ENCODE data around the gene EXOSC7.

DNA sequence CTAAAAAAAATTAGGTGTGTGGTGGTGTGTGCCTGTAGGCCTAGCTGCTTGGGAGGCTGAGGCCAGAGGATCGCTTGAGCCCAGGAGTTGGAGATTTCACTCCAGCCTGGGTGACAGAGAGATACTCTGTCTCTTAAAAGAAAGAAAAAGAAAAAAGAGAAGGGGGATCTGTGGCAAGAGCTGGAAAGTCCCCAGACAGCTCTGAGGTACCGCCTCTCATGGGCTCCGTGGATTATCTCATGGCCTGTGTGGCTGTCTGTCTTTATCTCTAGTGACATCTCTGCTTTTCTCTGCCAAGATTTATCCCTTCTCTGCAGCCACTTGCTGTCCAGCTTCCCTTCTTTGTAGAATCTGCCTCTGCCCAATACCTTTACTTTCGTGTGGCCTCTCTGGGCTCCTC lies 5.7 kb downstream of the EXOSC7 start:
- TF ChIP-seq, protein P1, sequence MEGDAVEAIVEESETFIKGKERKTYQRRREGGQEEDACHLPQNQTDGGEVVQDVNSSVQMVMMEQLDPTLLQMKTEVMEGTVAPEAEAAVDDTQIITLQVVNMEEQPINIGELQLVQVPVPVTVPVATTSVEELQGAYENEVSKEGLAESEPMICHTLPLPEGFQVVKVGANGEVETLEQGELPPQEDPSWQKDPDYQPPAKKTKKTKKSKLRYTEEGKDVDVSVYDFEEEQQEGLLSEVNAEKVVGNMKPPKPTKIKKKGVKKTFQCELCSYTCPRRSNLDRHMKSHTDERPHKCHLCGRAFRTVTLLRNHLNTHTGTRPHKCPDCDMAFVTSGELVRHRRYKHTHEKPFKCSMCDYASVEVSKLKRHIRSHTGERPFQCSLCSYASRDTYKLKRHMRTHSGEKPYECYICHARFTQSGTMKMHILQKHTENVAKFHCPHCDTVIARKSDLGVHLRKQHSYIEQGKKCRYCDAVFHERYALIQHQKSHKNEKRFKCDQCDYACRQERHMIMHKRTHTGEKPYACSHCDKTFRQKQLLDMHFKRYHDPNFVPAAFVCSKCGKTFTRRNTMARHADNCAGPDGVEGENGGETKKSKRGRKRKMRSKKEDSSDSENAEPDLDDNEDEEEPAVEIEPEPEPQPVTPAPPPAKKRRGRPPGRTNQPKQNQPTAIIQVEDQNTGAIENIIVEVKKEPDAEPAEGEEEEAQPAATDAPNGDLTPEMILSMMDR (IDR thresholded peaks at IDR 0.05): no peak
- TF ChIP-seq EZH2 (IDR thresholded peaks at IDR 0.05; ENCODE audit: borderline replicate concordance, insufficient read depth, low read depth, low read length, poor library complexity, severe bottlenecking): no peak
